ENCODE data around the gene ZMYND10. TPM values are rescaled to one million over a fixed set of nuclear protein-coding genes. Genes with fewer than 3 reads are reported as not detected.

Gene ZMYND10
- total RNA-seq, result 1 to 10 TPM; 3.0 to 6.3 (median 3.5) TPM
- total RNA-seq (2013), result 4.2 TPM

- peak; percentile 47 to 88 for DNase-seq
- no peaks in the 10 kb centered on the region for H3K27me3 ChIP-seq (ENCODE audit: control insufficient read depth, insufficient read depth, low read length)
- no peak for ATAC-seq
- Mint-ChIP-seq H3K27me3 (ENCODE audit: low read depth in 2 of 2) (no peaks in the 10 kb centered on the region), H3K4me3 (peak within 1 kb of the TSS; percentile 82), H3K9me3 (no peaks in the 10 kb centered on the region), H3K27ac (peak within 1 kb of the TSS in 1 of 2 donors; percentile 73), H3K4me1 (peaks cover 39 to 88% of the 10 kb centered on the region in 2 donors), H3K36me3 (no peaks in the 10 kb centered on the region)
- H3K36me3 ChIP-seq (ENCODE audit: control insufficient read depth, insufficient read depth, low read length), result peaks cover 23% of the 10 kb centered on the region
- H3K27ac ChIP-seq (ENCODE audit: low read length), result no peak within 1 kb of the TSS
- H3K4me3 ChIP-seq (ENCODE audit: low read length), result peak within 1 kb of the TSS; percentile 11
- H3K9me3 ChIP-seq (ENCODE audit: control insufficient read depth, insufficient read depth, low read length), result no peaks in the 10 kb centered on the region
- H3K4me1 ChIP-seq (ENCODE audit: control insufficient read depth, insufficient read depth, low read length), result peaks cover 90% of the 10 kb centered on the region
- 16% methylated on average over 45 of the region's 45 CpGs for WGBS (ENCODE audit: insufficient coverage)
- intact Hi-C loops (cut with micrococcal nuclease), result no loop called here
- no peak for TF ChIP-seq CTCF (IDR thresholded peaks at IDR 0.05)
These were observed at the start of gene ZMYND10 for GRCh38 chr3:50345586-50346234. Gene ZMYND10 (minus strand): TSS chr3:50345732. CDS start chr3:50345579, 153 bp downstream.

- H3K4me1 ChIP-seq (ENCODE audit: control insufficient read depth, insufficient read depth, low read length), result peaks cover 32% of the 10 kb centered on the region
- H3K36me3 ChIP-seq (ENCODE audit: control insufficient read depth, insufficient read depth, low read length), result no peaks in the 10 kb centered on the region
- DNase-seq (no peak), ATAC-seq (no peak)
- no peak overlapping the region for H3K4me3 Mint-ChIP-seq
- H3K36me3 Mint-ChIP-seq, result no peaks in the 10 kb centered on the region
- H3K4me1 Mint-ChIP-seq, result peaks cover 16 to 42% of the 10 kb centered on the region in 2 donors
- no peak for TF ChIP-seq CTCF (IDR thresholded peaks at IDR 0.05)
- H3K9me3 ChIP-seq (ENCODE audit: control insufficient read depth, insufficient read depth, low read length), result no peaks in the 10 kb centered on the region
- intact Hi-C loops (cut with micrococcal nuclease), result no loop called here
- no peak overlapping the region for H3K4me3 ChIP-seq (ENCODE audit: low read length)
- H3K27ac ChIP-seq (ENCODE audit: low read length), result no peak overlapping the region
- H3K9me3 Mint-ChIP-seq, result no peaks in the 10 kb centered on the region
- H3K27ac Mint-ChIP-seq, result peak overlapping the region in 1 of 2 donors; percentile 12
- no peaks in the 10 kb centered on the region for H3K27me3 ChIP-seq (ENCODE audit: control insufficient read depth, insufficient read depth, low read length)
- 82% methylated on average over 5 of the region's 5 CpGs for WGBS (ENCODE audit: insufficient coverage)
- H3K27me3 Mint-ChIP-seq (ENCODE audit: low read depth in 2 of 2), result no peaks in the 10 kb centered on the region
These were observed 47.5 kb upstream of the ZMYND10 start for GRCh38 chr3:50393061-50393460.

- H3K27ac Mint-ChIP-seq, result peak overlapping the region in 1 of 2 donors; percentile 12
- WGBS (ENCODE audit: insufficient coverage), result 41% methylated on average over 5 of the region's 5 CpGs
- Histone ChIP-seq H3K4me1 (ENCODE audit: control insufficient read depth, insufficient read depth, low read length) (peaks cover 30% of the 10 kb centered on the region), H3K9me3 (ENCODE audit: control insufficient read depth, insufficient read depth, low read length) (no peaks in the 10 kb centered on the region), H3K36me3 (ENCODE audit: control insufficient read depth, insufficient read depth, low read length) (no peaks in the 10 kb centered on the region), H3K4me3 (ENCODE audit: low read length) (no peak overlapping the region), H3K27me3 (ENCODE audit: control insufficient read depth, insufficient read depth, low read length) (no peaks in the 10 kb centered on the region), H3K27ac (ENCODE audit: low read length) (no peak overlapping the region)
- intact Hi-C loops (cut with micrococcal nuclease), result no loop called here
- no peak overlapping the region for H3K4me3 Mint-ChIP-seq
- DNase-seq, result no peak
- ATAC-seq, result peak in 1 of 3 donors; percentile 43
- H3K9me3 Mint-ChIP-seq, result no peaks in the 10 kb centered on the region
- H3K27me3 Mint-ChIP-seq (ENCODE audit: low read depth in 2 of 2), result no peaks in the 10 kb centered on the region
- H3K4me1 Mint-ChIP-seq, result peaks cover 16 to 36% of the 10 kb centered on the region in 2 donors
- no peaks in the 10 kb centered on the region for H3K36me3 Mint-ChIP-seq
- TF ChIP-seq CTCF (IDR thresholded peaks at IDR 0.05), result no peak
These were observed 46.7 kb upstream of the ZMYND10 start for GRCh38 chr3:50392101-50392715.

Data from natural killer cell (primary cell).